ENCODE results near the gene SMURF1.
A peak's percentile ranks its signal among the peaks of the same experiment; 100 is the strongest.

Gene SMURF1

DNA sequence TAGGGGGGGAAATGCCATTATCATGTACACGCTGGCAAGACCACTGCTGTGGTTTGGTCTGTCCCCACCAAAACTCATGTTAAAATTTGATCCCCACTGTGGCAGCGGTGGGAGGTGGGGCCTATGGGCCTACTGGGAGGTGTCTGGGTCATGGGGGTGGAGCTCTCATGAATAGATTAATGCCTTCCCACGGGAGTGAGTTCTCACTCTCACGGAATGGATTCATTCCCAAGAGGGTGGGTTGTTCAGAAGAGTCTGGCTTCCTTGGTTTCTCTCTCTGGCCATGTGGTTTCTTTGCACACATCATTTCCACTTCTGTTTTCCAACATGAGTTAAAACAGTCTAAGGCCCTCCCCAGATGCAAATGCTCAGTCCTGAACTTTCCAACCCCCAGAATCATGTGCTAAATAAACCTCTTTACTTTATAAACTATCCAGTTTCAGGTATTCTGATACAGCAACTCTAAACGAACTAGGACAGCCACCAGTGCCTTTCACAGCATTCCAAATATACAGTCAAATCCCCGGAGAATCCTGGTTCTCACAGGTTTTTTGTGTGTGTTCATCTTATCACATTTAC is 44.3 kb downstream of the SMURF1 start:
- peaks cover 54% of the 10 kb centered on the region for H3K4me1 Mint-ChIP-seq
- H3K36me3 Mint-ChIP-seq, result no peaks in the 10 kb centered on the region
- no peak for DNase-seq (ENCODE audit: low spot score in 2 of 2)

DNA sequence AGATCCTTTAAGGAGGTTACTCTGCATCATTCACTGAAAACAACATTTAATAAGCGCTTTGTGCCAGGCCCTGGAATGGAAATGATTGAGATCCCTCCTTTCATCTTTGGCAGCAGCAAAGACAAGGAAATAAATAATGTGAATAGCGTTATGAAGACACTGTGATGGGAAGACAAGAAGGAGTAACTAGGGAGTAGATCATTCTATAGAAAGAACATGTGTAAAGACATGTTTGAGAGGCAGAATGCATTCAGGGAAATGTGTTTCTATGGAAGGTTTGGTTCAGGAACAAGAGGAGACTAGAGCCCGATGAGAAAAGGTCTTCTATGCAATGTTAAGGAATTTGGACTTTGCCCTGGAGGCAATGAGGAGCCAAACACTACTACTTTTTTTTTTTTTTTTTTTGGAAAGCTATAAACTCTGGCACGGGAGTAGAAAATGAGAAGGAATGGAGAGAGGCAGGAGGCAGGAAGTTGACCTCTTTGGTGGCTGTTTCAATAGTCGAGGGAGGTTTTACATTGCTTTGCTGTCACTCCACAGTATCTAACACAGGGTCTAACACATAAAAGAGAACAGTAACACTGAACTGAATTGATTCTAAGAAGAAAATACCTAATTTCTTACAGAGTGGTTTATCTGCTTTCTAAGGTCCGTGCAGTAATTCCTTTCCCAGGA is 44.9 kb downstream of the SMURF1 start:
- H3K36me3 Mint-ChIP-seq, result no peaks in the 10 kb centered on the region
- DNase-seq (ENCODE audit: low spot score in 2 of 2) (no peak), ATAC-seq (no peak)
- peaks cover 48% of the 10 kb centered on the region for H3K4me1 Mint-ChIP-seq
- no peak overlapping the region for H3K27ac Mint-ChIP-seq
- no peaks in the 10 kb centered on the region for H3K9me3 Mint-ChIP-seq
- H3K4me3 Mint-ChIP-seq, result no peak overlapping the region

More for the DNA sequence above, 44.3 kb downstream of the SMURF1 start:
- no peak overlapping the region for H3K4me3 Mint-ChIP-seq
- H3K27ac Mint-ChIP-seq, result no peak overlapping the region
- ATAC-seq, result no peak
- no peaks in the 10 kb centered on the region for H3K9me3 Mint-ChIP-seq

DNA sequence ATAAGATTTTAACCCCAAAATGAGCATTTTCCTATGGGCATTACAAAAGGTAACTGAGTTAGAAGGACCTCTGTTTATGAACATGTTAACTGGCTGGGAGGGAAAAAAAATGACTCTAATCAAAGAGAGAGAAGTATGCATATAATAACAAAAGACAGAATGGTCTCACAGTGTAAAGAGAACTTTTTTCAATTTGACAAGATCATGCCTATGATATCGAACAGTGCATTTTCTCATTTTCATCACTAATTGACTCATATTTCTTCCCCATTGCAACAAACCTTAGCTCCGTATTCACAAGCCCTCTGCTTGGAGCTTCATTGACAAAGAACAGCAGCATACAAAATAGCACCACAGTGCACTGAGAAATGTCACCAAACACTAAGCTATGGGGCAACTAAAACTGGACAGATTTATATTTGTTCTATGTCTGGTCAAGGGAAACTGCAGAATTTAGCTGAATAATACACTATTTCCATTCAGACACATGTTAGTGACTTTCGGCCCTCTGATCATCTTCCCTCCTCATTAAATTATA is 45.6 kb downstream of the SMURF1 start:
- no peaks in the 10 kb centered on the region for H3K9me3 Mint-ChIP-seq
- no peak overlapping the region for H3K4me3 Mint-ChIP-seq
- no peaks in the 10 kb centered on the region for H3K36me3 Mint-ChIP-seq
- peaks cover 43% of the 10 kb centered on the region for H3K4me1 Mint-ChIP-seq
- peak; percentile 66 for ATAC-seq
- DNase-seq (ENCODE audit: low spot score in 2 of 2), result no peak
- H3K27ac Mint-ChIP-seq, result no peak overlapping the region

DNA sequence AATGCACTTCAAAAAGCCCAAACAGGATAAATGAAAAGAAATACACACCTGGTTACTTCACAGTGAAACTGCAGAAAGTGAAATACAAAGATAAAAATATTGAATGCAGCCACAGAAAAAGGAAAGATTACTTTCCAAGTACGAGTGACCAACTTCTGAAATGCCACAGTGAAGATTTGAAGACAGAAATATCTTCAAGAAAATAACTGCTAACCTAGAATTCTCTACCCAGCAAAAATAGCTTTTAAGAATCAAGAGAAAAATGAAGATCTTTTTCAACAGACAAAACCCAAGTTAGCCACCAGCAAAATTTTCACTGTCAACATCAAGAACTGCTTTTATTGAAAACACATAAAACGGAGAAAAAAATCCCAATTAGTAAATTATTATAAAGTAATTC is 46.2 kb downstream of the SMURF1 start:
- Mint-ChIP-seq H3K4me1 (peaks cover 36% of the 10 kb centered on the region), H3K4me3 (no peak overlapping the region), H3K27ac (no peak overlapping the region), H3K36me3 (no peaks in the 10 kb centered on the region), H3K9me3 (no peaks in the 10 kb centered on the region)
- ATAC-seq, result no peak
- DNase-seq (ENCODE audit: low spot score in 2 of 2), result no peak

DNA sequence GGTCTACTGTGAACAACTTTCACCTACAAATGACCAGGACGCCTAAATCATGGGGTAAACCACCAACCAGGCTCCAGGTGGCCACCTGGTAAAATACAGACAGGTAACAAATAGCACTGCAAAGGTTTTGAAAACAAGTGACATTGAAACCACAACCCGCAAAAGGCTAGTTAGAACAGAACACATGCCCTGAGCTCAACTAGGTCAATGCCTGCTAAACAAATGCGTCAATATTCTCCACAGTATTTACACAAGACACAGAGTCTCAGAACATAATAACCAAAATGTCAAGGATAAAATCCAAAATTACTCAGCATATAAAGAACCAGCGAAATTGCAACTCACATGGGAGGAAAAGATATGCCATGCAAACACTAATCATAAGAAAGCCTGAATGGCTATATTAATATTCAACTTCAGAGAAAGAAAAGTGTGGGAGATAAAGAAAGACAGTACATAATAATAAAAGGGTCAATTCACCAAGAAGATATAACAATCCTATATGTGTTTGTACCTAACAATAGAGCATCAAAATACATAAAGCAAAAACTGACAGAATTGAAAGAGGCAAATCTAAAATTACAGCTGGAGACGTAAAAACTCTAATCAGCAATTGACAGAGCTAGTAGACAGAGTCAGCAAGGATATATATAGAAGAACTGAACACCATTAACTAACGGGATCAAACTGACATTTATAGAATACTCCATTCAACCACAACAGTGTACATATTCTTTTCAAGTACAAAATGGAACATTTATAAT is 47.6 kb downstream of the SMURF1 start:
- ATAC-seq, result peak; percentile 63
- Mint-ChIP-seq H3K4me3 (no peak overlapping the region), H3K36me3 (no peaks in the 10 kb centered on the region), H3K27ac (no peak overlapping the region), H3K9me3 (no peaks in the 10 kb centered on the region), H3K4me1 (peaks cover 46% of the 10 kb centered on the region)
- DNase-seq (ENCODE audit: low spot score in 2 of 2), result no peak

DNA sequence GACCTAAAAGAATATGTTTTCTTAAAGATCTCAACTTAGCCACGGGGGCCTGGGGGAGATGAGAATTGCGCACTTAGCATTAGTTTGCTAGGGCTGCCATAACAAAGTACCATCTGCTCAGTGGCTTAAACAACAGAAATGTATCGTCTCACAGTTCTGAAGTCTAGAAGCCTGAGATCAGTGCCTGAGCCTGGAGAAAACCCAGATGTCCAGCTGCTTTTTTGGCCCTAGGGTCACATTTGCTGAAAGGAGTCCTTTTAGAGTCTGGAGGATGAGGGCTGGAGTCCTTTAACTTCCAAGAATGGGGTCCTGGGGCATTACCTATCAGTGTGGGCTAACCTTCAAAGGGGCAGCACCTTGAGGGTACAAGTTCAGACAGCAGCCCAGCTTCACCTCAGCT is 48.2 kb downstream of the SMURF1 start:
- Mint-ChIP-seq H3K4me3 (no peak overlapping the region), H3K9me3 (no peaks in the 10 kb centered on the region), H3K4me1 (peaks cover 49% of the 10 kb centered on the region), H3K36me3 (no peaks in the 10 kb centered on the region), H3K27ac (no peak overlapping the region)
- no peak for DNase-seq (ENCODE audit: low spot score in 2 of 2)
- ATAC-seq, result no peak

DNA sequence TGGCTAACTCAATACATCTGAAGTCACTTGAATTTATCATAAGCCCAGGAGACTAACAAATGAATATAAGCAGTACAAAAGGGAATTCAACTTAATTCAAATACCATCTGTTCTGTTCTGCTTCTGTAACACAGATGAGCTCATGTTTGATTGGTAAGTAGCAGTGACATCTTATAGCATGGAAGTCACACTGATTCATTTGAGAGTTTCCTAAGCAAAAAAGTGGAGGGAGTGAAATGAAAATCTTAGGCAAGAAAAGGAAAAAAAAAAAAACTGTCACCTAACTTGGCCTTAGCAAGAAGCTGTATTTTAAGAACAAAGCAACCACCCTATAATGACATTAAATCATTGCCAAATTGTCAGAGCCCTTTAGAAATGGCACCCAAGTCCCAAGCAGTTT is 49.5 kb downstream of the SMURF1 start:
- H3K9me3 Mint-ChIP-seq, result no peaks in the 10 kb centered on the region
- DNase-seq (ENCODE audit: low spot score in 2 of 2) (no peak), ATAC-seq (no peak)
- peaks cover 57% of the 10 kb centered on the region for H3K4me1 Mint-ChIP-seq
- H3K4me3 Mint-ChIP-seq, result no peak overlapping the region
- no peak overlapping the region for H3K27ac Mint-ChIP-seq
- no peaks in the 10 kb centered on the region for H3K36me3 Mint-ChIP-seq

DNA sequence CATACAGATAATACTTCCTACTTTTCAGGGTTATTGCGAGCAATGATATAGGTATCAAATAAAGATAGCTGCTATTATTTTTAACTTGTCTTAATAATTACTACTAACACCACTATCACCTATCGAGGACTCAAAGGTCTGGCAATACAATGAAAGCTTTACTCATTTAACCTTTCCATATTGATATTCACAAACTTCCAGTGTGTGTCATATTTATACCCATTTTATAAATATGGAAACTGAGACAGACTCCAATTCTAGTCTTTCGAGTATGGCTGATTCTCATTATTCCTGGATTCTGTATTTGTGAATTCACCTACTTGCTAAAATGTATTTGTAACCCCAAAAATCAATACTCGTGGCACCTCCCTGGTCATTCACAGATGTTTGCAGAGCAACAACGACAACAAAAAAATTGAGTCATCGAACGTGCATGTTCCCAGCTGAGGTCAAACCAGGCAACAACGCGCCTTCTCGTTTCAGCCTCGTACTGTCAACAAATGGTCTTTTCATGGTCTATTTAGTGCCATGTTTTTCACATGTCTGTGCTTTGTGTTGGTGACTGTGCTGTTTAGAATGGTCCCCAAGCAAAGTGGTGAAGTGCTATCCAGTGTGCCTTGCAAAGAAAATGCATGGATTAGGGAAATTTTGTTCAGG is 51.7 kb downstream of the SMURF1 start:
- no peak for DNase-seq (ENCODE audit: low spot score in 2 of 2)
- Mint-ChIP-seq H3K4me1 (peaks cover 42% of the 10 kb centered on the region), H3K36me3 (no peaks in the 10 kb centered on the region), H3K9me3 (no peaks in the 10 kb centered on the region), H3K4me3 (no peak overlapping the region), H3K27ac (no peak overlapping the region)
- ATAC-seq, result no peak

DNA sequence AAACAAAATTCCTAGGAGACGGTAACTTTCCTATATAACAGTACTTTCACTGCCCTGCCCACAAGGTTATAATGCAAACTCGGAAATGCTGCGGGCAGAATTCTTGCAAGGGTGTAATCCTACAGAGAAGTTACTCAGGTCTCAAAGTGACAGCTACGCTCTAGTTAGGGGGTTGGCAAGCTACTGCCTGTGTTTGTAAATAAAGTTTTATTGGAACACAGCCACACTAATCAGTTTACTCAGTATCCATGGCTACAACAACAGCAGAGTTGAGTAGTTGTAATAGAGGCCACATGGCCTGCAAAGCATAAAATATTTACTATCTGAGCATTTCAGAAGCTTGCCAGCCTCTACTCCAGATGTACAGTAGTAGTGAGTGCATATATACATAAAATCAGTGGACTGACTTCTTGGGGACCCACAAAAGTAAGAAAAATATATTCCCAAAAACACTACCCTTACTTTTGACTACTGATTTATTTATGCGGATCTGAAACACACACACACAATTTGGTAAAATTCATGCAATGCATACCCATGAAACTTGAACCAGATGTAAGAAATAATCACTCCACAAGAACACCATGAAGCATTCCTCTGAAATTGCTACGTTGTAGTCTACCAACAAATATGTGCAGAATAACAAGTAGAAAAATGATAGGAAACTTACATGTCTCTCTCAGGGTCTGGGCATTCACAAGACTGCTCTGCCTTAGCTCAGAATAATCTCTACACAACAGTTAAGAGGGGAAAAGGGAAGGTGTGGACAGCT is 53.0 kb downstream of the SMURF1 start:
- ATAC-seq, result no peak
- Mint-ChIP-seq H3K36me3 (no peaks in the 10 kb centered on the region), H3K27ac (no peak overlapping the region), H3K4me3 (no peak overlapping the region), H3K4me1 (peaks cover 30% of the 10 kb centered on the region), H3K9me3 (no peaks in the 10 kb centered on the region)
- DNase-seq (ENCODE audit: low spot score in 2 of 2), result no peak

DNA sequence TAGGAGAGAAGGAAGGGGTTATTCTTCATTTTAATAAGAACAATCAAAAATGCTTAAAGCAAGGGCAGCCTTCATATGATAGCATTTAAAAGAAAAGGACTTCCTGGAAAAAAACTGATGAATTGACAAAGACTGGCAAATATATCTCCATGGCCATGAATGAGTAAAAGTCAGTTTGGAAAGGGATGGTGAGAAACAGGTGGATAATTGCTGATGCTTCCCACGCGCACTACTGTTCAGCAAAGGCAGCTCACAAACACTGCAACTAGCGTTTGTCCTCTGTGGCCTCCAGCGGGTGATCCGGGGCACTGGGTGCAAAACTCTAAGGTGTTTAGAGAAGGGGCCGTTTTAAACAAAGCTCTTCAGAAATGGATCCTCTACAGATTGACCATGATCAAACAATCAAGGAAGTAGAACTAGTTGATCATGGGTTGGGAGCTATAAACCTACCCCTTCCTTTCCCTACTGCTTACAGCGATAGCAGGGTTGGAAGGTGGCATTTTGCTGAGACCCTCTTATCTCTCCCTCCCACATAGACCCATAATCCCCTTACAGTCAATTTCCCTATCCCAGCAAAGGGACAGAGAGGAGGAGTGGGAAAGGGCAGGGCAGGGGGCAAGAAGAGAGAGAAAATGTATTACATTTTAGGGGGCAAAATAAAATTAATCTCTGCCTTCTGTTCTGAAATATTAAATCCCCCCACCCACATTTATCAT is 53.8 kb downstream of the SMURF1 start:
- Mint-ChIP-seq H3K27ac (peak overlapping the region; percentile 48), H3K4me1 (peaks cover 30% of the 10 kb centered on the region), H3K4me3 (no peak overlapping the region), H3K9me3 (no peaks in the 10 kb centered on the region), H3K36me3 (no peaks in the 10 kb centered on the region)
- DNase-seq (ENCODE audit: low spot score in 2 of 2) (no peak), ATAC-seq (no peak)

DNA sequence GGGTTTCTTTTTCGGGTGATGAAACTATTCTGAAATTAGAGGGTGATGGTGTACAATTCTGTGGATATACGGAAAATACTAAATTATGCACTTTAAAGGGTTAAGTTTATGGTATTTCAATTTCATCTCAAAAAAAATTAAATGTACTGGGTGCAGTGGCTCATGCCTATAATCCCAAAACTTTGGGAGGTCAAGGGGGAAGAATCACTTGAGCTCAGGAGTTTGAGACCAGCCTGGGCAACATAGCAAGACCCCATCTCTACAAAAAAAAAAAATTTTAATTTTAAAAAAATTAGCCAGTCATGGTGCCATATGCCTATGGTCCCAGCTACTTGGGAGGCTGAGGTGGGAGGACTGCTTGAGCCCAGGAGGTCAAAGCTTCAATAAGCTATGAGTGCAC is 57.0 kb downstream of the SMURF1 start:
- no peak for ATAC-seq

DNA sequence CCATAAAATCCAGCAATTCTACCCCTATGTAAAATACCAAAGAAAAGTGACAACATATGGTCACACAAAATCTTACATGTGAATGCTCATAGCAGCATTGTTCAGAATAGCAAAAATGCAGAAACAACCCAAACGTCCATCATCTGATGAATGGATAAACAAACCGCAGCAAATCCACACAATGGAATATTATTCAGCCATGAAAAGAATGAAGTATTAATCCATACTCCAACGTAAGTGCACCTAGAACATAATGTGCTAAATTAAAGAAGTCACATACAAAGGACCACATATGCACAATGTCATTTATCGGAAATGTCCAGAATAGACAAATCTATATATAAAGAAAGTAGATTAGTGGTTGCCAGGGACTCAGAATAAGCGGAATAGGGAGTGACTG is 57.4 kb downstream of the SMURF1 start:
- Mint-ChIP-seq H3K36me3 (no peaks in the 10 kb centered on the region), H3K27ac (no peak overlapping the region), H3K4me3 (no peak overlapping the region), H3K4me1 (peaks cover 23% of the 10 kb centered on the region), H3K9me3 (no peaks in the 10 kb centered on the region)
- DNase-seq (ENCODE audit: low spot score in 2 of 2) (no peak), ATAC-seq (no peak)

More for the DNA sequence above, 57.0 kb downstream of the SMURF1 start:
- Mint-ChIP-seq H3K27ac (no peak overlapping the region), H3K4me3 (no peak overlapping the region), H3K36me3 (no peaks in the 10 kb centered on the region), H3K4me1 (peaks cover 28% of the 10 kb centered on the region), H3K9me3 (no peaks in the 10 kb centered on the region)
- no peak for DNase-seq (ENCODE audit: low spot score in 2 of 2)

DNA sequence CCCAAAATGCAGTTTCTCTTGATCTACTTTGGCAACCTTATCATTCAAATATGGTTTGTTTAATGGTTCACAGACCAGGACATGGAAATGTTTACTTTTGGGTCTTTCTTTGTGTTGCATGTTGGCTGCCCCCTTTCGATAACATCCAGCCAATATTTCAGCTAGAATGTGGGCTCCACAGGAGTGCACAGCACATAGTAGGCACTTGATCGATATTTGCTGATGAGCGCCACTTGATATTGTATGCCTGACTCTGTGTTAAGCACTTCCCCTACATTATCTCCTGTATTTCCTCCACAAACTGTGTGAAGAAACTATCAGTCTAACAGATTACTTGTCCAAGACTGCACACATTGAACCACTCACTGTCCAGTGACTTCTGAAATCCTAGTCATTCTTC is 60.2 kb downstream of the SMURF1 start:
- DNase-seq (ENCODE audit: low spot score in 2 of 2) (peak in 1 of 2 donors; percentile 33), ATAC-seq (no peak)
- Mint-ChIP-seq H3K4me3 (no peak overlapping the region), H3K4me1 (peaks cover 25% of the 10 kb centered on the region), H3K9me3 (no peaks in the 10 kb centered on the region), H3K36me3 (no peaks in the 10 kb centered on the region), H3K27ac (no peak overlapping the region)

DNA sequence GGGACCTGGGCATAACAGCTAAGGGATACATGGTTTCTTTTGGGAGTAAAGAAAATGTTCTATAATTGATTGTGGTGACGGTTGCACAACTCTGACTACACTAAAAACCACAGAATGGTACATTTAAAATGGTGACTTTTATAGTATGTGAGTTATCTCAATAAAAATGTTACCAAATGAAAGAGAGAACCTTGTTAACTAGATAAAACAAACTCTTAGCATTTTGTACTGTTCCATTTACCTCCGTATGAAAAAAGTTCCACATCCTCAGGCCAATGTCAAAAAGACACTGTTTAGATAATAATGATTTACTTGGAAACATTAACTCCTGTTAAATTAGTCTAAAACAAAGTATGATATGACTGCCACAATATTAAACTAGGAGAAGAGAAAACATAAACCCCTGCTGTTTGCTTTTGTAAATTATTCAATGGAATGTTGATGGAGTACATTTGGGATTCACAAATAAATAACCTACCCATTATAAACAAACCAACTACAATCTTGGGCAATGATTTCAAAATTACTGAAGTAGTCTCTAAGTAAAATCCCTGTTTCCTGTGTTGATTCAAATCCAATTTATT is 60.7 kb downstream of the SMURF1 start:
- Mint-ChIP-seq H3K4me3 (no peak overlapping the region), H3K9me3 (no peaks in the 10 kb centered on the region), H3K4me1 (peaks cover 21% of the 10 kb centered on the region), H3K27ac (no peak overlapping the region), H3K36me3 (no peaks in the 10 kb centered on the region)
- ATAC-seq, result no peak
- DNase-seq (ENCODE audit: low spot score in 2 of 2), result no peak
